ENCODE data around the gene BORCS6. TPM values are rescaled to one million over a fixed set of nuclear protein-coding genes. Genes with fewer than 3 reads are reported as not detected.
A peak's percentile ranks its signal among the peaks of the same experiment; 100 is the strongest.

Gene BORCS6
- total RNA-seq, 1 donor from 2014 or later: 7.7 TPM

GRCh38 chr17:8212312-8213180 lies 22.6 kb upstream of the BORCS6 start:
- FAIRE-seq (no peak), DNase-seq (ENCODE audit: low spot score in 2 of 2) (no peak)

- no peak for DNase-seq (ENCODE audit: low spot score in 2 of 2)
- no peak for FAIRE-seq
Measured at GRCh38 chr17:8210761-8211458, 20.9 kb upstream of the BORCS6 start.

- DNase-seq (ENCODE audit: low spot score in 2 of 2) (peak; percentile 91 to 99), FAIRE-seq (peak; percentile 61)
Measured at GRCh38 chr17:8209907-8210760, 20.2 kb upstream of the BORCS6 start, which contains the start of gene AURKB. TSS of gene AURKB (minus strand) at chr17:8210575. CDS start at chr17:8210224, 351 bp downstream.

- no peak for DNase-seq (ENCODE audit: low spot score in 2 of 2)
- FAIRE-seq: no peak
Measured at GRCh38 chr17:8206536-8206935, 16.6 kb upstream of the BORCS6 start.

- DNase-seq (ENCODE audit: low spot score in 2 of 2) (no peak), FAIRE-seq (no peak)
Measured at GRCh38 chr17:8204761-8205555, 15.0 kb upstream of the BORCS6 start.

GRCh38 chr17:8192070-8192815 lies 2.3 kb upstream of the BORCS6 start:
- FAIRE-seq (peak; percentile 92), DNase-seq (ENCODE audit: low spot score in 2 of 2) (peak; percentile 82 to 83)

- DNase-seq (ENCODE audit: low spot score in 2 of 2): no peak
- no peak for FAIRE-seq
Measured at GRCh38 chr17:8190506-8190905, 526 bp upstream of the BORCS6 start.

GRCh38 chr17:8189041-8189710 lies 804 bp downstream of the BORCS6 start:
- DNase-seq (ENCODE audit: low spot score in 2 of 2): no peak
- FAIRE-seq: no peak

GRCh38 chr17:8188263-8188839 lies 1.6 kb downstream of the BORCS6 start:
- no peak for FAIRE-seq
- DNase-seq (ENCODE audit: low spot score in 2 of 2): no peak

- FAIRE-seq: peak; percentile 28
Measured at GRCh38 chr17:8187517-8188262, 2.3 kb downstream of the BORCS6 start.

GRCh38 chr17:8186787-8187516 lies 3.0 kb downstream of the BORCS6 start:
- FAIRE-seq: no peak
- peak; percentile 77 to 78 for DNase-seq (ENCODE audit: low spot score in 2 of 2)

More at GRCh38 chr17:8187517-8188262, 2.3 kb downstream of the BORCS6 start:
- DNase-seq (ENCODE audit: low spot score in 2 of 2): peak; percentile 66 to 70

GRCh38 chr17:8186446-8186786 lies 3.6 kb downstream of the BORCS6 start:
- no peak for DNase-seq (ENCODE audit: low spot score in 2 of 2)
- no peak for FAIRE-seq

GRCh38 chr17:8185582-8186445 lies 4.2 kb downstream of the BORCS6 start:
- no peak for FAIRE-seq
- DNase-seq (ENCODE audit: low spot score in 2 of 2): peak; percentile 73 to 76

GRCh38 chr17:8176998-8177731 lies 12.8 kb downstream of the BORCS6 start:
- DNase-seq (ENCODE audit: low spot score in 2 of 2): no peak

More at GRCh38 chr17:8176998-8177731, 12.8 kb downstream of the BORCS6 start:
- FAIRE-seq: no peak

All from frontal cortex (tissue), 4 donors.